B cell (primary cell): ENCODE results near the gene DQX1.

Experiments
- CTCF ChIP-seq: fragments of 200-600 bp; IDR thresholded peaks from one replicate; pipeline ENCODE4 v1.8.0; 2022; ENCODE audit warnings: antibody characterized with exemption, mild to moderate bottlenecking
- EZH2 ChIP-seq: IDR thresholded peaks from 2 replicates; pipeline ENCODE4 v1.6.1; 2012; ENCODE audit warnings: borderline replicate concordance, low read depth, mild to moderate bottlenecking, moderate library complexity, low read length; ENCODE audit not compliant: insufficient read depth, poor library complexity, severe bottlenecking

DNA sequence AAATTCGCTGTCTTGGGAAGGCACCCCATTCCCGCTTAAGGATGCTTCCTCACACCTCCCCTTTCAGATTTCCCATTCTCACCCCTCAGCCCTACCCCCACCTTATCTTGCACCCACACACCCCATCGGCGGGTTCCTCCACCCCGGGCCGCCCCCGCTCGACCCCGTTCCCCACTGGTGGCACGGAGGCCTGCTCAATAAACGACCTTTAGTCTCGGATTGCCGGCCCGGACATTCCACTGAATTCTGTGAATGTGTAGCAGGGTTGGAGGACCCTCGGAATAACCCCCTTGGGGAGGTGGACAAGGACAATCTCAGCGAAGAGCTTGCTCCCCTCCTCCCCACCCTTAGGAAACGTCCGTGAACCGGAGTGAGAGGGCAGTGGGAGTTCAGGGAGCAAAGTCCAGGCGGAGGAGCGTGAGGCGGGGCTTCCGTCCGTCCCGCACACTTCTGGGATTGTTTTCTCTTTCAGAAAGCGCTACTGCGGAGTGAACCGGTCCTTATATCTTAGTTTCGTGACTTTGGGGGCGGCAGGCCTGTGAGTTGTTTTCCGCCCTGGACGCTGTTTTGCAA lies 23.8 kb downstream of the DQX1 start:
- TF ChIP-seq CTCF (no peak), EZH2 (no peak)
